Mesenchymal stem cell (in vitro differentiated cells and primary cell): ENCODE data around the gene LBX2.
"Not testable (repeated sequence)": the region's sequence is repeated elsewhere in the genome, so short reads cannot be mapped to it uniquely, and the experiment has no call there.

ENCODE experiments used
- DNase-seq: peaks from one replicate; pipeline ENCODE4 v3.0.0-alpha.2; 2013
- H2AFZ ChIP-seq: one replicate; pipeline ENCODE4 v1.6.1; 2013; ENCODE audit warnings: low read depth, mild to moderate bottlenecking, control low read depth, inconsistent platforms, low read length, moderate library complexity
- H2AK5ac ChIP-seq: 2 replicates; pipeline ENCODE4 v1.6.1; 2013; ENCODE audit warnings: low read length, moderate library complexity, mild to moderate bottlenecking, inconsistent platforms; ENCODE audit not compliant: severe bottlenecking
- H2BK120ac ChIP-seq: one replicate; pipeline ENCODE4 v1.6.1; 2013; ENCODE audit warnings: low read depth, mild to moderate bottlenecking, inconsistent platforms, low read length, moderate library complexity
- H2BK12ac ChIP-seq, 2 experiments: one replicate each; pipeline ENCODE4 v1.6.1; 2013; ENCODE audit warnings: inconsistent platforms in 2 of 2, low read length in 2 of 2, mild to moderate bottlenecking in 2 of 2, moderate library complexity in 2 of 2, control low read depth in 1 of 2
- H2BK15ac ChIP-seq: one replicate; pipeline ENCODE4 v1.6.1; 2013; ENCODE audit warnings: mild to moderate bottlenecking, low read depth, inconsistent platforms; ENCODE audit not compliant: poor library complexity, severe bottlenecking
- H2BK5ac ChIP-seq: 2 replicates; pipeline ENCODE4 v1.6.1; 2013; ENCODE audit warnings: low read depth, mild to moderate bottlenecking, low read length, control low read depth, inconsistent platforms; ENCODE audit not compliant: poor library complexity, severe bottlenecking
- H3K14ac ChIP-seq, 2 experiments: one replicate each; pipeline ENCODE4 v1.6.1; 2013; ENCODE audit warnings: inconsistent platforms in 2 of 2, low read length in 2 of 2, control low read depth in 1 of 2, mild to moderate bottlenecking in 1 of 2, moderate library complexity in 1 of 2
- H3K18ac ChIP-seq, 2 experiments: one replicate each; pipeline ENCODE4 v1.6.1; 2013; ENCODE audit warnings: inconsistent platforms in 2 of 2, low read length in 2 of 2, control low read depth in 1 of 2, low read depth in 1 of 2, mild to moderate bottlenecking in 1 of 2
- H3K23ac ChIP-seq, 2 experiments: one replicate each; pipeline ENCODE4 v1.6.1; 2013; ENCODE audit warnings: inconsistent platforms in 2 of 2, low read length in 2 of 2, mild to moderate bottlenecking in 2 of 2, moderate library complexity in 2 of 2, control low read depth in 1 of 2
- H3K27ac ChIP-seq: 2 replicates; pipeline ENCODE4 v1.5.1; 2013; ENCODE audit warnings: mild to moderate bottlenecking, moderate library complexity, low read length, control low read depth, inconsistent platforms; ENCODE audit not compliant: poor library complexity, severe bottlenecking
- H3K27me3 ChIP-seq, 2 experiments: 2 replicates each; pipeline versions ENCODE4 v1.6.1 to v1.7.0; 2013; ENCODE audit warnings: low read length in 2 of 2, mild to moderate bottlenecking in 2 of 2, moderate library complexity in 2 of 2, control low read depth in 1 of 2, inconsistent platforms in 1 of 2; ENCODE audit not compliant: control insufficient read depth in 1 of 2, insufficient read depth in 1 of 2
- H3K36me3 ChIP-seq, 2 experiments: 2 replicates each; pipeline versions ENCODE4 v1.6.1 to v1.7.0; 2013; ENCODE audit warnings: low read length in 2 of 2, control low read depth in 1 of 2, inconsistent platforms in 1 of 2, low read depth in 1 of 2, mild to moderate bottlenecking in 1 of 2; ENCODE audit not compliant: insufficient read depth in 2 of 2, control insufficient read depth in 1 of 2
- H3K4ac ChIP-seq, 2 experiments: one replicate each; pipeline ENCODE4 v1.6.1; 2013; ENCODE audit warnings: inconsistent platforms in 2 of 2, low read length in 2 of 2, mild to moderate bottlenecking in 2 of 2, moderate library complexity in 2 of 2, control low read depth in 1 of 2, low read depth in 1 of 2
- H3K4me1 ChIP-seq: 2 replicates; pipeline ENCODE4 v1.6.1; 2013; ENCODE audit warnings: low read depth, low read length, control low read depth; ENCODE audit not compliant: control insufficient read depth, insufficient read depth
- H3K4me2 ChIP-seq: 2 replicates; pipeline ENCODE4 v1.6.1; 2013; ENCODE audit warnings: low read length, mild to moderate bottlenecking, inconsistent platforms; ENCODE audit not compliant: poor library complexity, severe bottlenecking
- H3K4me3 ChIP-seq, 2 experiments: 2 replicates each; pipeline versions ENCODE4 v1.5.1 to v1.7.0; 2013; ENCODE audit warnings: low read length in 2 of 2, mild to moderate bottlenecking in 2 of 2, control low read depth in 1 of 2, low read depth in 1 of 2; ENCODE audit not compliant: insufficient read depth in 1 of 2
- H3K79me1 ChIP-seq: replicated peaks from 2 replicates; pipeline ENCODE4 v1.6.1; 2013; ENCODE audit warnings: mild to moderate bottlenecking, control low read depth, low read length, inconsistent platforms; ENCODE audit not compliant: poor library complexity, severe bottlenecking
- H3K9ac ChIP-seq: 2 replicates; pipeline ENCODE4 v1.7.0; 2013; ENCODE audit warnings: mild to moderate bottlenecking, low read length, moderate library complexity
- H3K9me3 ChIP-seq: 2 replicates; pipeline ENCODE4 v1.7.0; 2013; ENCODE audit warnings: mild to moderate bottlenecking, low read length; ENCODE audit not compliant: control insufficient read depth
- H4K8ac ChIP-seq: one replicate; pipeline ENCODE4 v1.6.1; 2013; ENCODE audit warnings: inconsistent platforms, mild to moderate bottlenecking, low read length, moderate library complexity
- H4K91ac ChIP-seq: one replicate; pipeline ENCODE4 v1.6.1; 2013; ENCODE audit warnings: mild to moderate bottlenecking, low read length, inconsistent platforms
- WGBS: methylation state at CpG from one replicate; pipeline ENCODE4 v1.1.7; 2013; ENCODE audit warnings: mixed read lengths; 5-methylcytosine and 5-hydroxymethylcytosine counted together

The LBX2 gene

DNA sequence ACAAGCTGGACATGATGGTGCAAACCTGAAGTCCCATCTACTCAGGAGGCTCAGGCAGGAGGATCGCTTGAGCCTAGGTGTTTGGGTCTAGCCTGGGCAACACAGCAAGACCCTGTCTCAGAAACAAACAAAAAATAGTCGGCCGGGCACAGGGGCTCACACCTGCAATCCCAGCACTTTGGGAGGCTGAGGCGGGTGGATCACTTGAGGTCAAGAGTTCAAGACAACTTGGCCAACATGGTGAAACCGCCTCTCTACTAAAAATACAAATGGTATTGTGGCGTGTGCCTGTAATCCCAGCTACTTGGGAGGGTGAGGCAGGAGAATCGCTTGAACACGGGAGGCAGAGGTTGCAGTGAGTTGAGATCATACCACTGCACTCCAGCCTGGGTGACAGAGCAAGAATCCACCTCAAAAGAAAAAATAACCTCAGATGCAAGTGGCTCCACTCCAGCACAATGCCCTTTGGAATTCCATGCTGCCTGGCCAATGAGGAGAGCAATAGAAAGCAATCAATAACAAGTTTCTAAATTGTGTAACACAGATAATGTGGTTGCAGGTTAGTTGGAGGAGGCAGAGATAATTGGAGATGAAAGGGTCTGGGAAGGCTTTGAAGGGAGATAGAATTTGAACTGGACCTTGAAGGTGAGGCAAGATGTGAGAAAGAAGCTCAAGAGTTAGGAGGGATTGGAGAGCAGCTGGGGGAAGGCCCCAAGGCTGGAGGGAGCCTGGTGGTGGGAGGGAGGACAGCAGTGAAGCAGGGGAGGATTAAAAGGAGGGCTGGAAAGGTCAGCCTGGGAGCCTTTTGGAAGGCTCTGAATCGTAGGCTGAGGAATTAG, 10.5 kb downstream of the LBX2 start:
- 90% methylated on average over 8 of the region's 9 CpGs for WGBS
- Histone ChIP-seq H3K18ac (no peak overlapping the region), H2AK5ac (no peak overlapping the region), H2BK15ac (no peak overlapping the region), H4K91ac (no peak overlapping the region), H3K9ac (peak overlapping the region; percentile 55), H3K4me1 (no peaks in the 10 kb centered on the region), H4K8ac (no peak overlapping the region), H3K14ac (no peak overlapping the region), H3K9me3 (no peaks in the 10 kb centered on the region), H3K27me3 (no peaks in the 10 kb centered on the region), H2BK120ac (no peak overlapping the region), H3K4me3 (no peak overlapping the region), H3K23ac (no peak overlapping the region), H2BK12ac (no peak overlapping the region), H2BK5ac (no peak overlapping the region), H3K79me1 (peaks cover 15% of the 10 kb centered on the region), H3K27ac (no peak overlapping the region), H3K4ac (no peak overlapping the region), H3K4me2 (no peak overlapping the region), H3K36me3 (peaks cover 50 to 75% of the 10 kb centered on the region in 2 experiments), H2AFZ (no peak overlapping the region)
- DNase-seq, result no peak

DNA sequence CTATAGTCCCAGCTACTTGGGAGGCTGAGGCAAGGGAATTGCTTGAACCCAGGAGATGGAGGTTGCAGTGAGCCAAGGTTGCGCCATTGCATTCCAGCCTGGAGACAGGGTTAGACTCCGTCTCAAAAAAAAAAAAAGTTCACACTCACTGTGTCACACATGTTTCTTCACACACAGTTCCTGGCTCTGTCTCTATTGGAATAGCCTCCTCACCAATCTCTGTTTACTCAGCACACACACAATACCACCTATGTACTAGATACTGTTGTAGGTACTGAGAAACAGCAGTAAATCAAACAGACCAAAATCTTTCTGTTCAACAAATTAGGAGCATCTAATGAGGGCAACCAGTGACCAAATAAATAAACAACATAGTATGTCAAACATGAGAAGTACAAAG, 13.3 kb downstream of the LBX2 start:
- Histone ChIP-seq H4K8ac (no peak overlapping the region), H3K27me3 (no peaks in the 10 kb centered on the region), H2AFZ (no peak overlapping the region), H3K4me3 (no peak overlapping the region), H3K9me3 (no peaks in the 10 kb centered on the region), H2BK5ac (no peak overlapping the region), H2BK12ac (no peak overlapping the region), H3K4me2 (no peak overlapping the region), H3K18ac (no peak overlapping the region), H2BK120ac (no peak overlapping the region), H3K4me1 (peaks cover 12% of the 10 kb centered on the region), H3K27ac (no peak overlapping the region), H3K36me3 (peaks cover 26 to 50% of the 10 kb centered on the region in 2 experiments), H3K23ac (no peak overlapping the region), H3K4ac (no peak overlapping the region), H3K9ac (no peak overlapping the region), H3K79me1 (peaks cover 21% of the 10 kb centered on the region), H3K14ac (no peak overlapping the region), H4K91ac (no peak overlapping the region), H2BK15ac (no peak overlapping the region), H2AK5ac (no peak overlapping the region)
- 100% methylated on average over 2 of the region's 2 CpGs for WGBS
- DNase-seq, result no peak

DNA sequence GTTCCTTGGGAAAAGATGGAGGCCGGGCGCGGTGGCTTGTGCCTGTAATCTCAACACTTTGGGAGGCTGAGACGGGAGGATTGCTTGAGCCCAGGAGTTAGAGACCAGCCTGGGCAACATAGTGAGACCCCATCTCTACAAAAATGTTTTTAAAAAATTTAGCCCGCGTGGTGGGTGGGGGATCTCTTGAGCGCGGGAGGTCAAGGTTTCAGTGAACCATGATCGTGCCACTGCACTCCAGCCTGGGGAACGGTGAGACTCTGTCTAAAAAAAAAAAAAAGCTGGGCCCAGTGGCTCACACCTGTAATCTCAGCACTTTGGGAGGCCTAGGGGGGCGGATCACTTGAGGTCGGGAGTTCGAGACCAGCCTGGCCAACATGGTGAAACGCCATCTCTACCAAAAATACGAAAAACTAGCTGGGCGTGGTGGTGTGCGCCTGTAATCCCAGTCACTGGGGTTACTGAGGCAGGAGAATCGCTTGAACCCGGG, 15.7 kb downstream of the LBX2 start:
- not testable (repeated sequence) for H2AFZ ChIP-seq, H3K27me3 ChIP-seq, H3K14ac ChIP-seq, H2BK120ac ChIP-seq, H3K18ac ChIP-seq, H4K91ac ChIP-seq, H4K8ac ChIP-seq, H3K9me3 ChIP-seq, H3K27ac ChIP-seq, H2BK12ac ChIP-seq, H3K4ac ChIP-seq, H2BK5ac ChIP-seq, H3K23ac ChIP-seq, H2AK5ac ChIP-seq, H2BK15ac ChIP-seq, DNase-seq
- H3K4me2 ChIP-seq, result peak overlapping the region; percentile 98
- peaks cover 18% of the 10 kb centered on the region for H3K4me1 ChIP-seq
- peaks cover 28% of the 10 kb centered on the region for H3K79me1 ChIP-seq
- H3K4me3 ChIP-seq, result peak overlapping the region; percentile 82 to 93
- 89% methylated on average over 19 of the region's 19 CpGs for WGBS
- H3K9ac ChIP-seq, result peak overlapping the region; percentile 94
- peaks cover 14 to 51% of the 10 kb centered on the region in 2 experiments for H3K36me3 ChIP-seq

DNA sequence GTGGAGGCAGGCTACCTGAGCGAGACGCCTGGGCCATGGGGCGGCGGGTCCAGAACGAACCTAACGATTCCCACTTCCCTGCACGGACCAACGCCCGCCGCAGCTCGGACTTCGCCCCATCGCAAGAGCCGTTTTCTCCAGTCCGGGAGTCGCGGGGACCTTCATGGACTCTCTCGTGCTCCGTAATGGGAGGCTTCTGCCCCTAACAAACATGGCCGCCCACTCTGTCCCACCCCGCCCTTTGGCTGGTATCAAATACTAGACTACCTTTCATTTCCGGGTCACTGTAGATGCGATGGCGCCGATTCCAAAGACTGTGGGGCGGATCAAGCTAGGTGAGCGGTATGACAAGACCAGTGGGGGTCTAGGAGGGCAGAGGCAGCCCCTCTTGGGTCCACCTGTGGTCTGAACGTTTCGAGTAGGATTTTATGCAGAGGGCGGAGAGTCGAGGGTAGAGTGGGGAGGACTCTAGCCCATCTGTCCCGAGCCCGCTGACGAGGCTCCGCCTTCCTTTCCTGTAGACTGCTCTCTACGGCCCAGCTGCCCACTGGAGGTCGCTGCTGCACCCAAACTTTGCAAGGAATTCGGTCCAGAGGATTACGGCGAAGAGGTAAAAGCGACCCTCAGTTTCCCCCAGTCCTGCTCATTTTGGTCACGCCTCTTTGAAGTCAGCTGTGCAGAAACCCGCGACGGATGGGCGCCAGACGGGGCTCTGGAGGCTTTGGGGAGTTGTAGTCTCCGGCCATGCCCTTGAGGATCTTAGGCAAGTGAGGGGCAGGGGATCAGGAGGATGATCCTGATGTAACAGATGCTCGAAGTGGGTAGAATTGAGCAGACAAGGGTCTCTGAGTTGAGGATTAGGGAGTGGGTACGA, 16.4 kb downstream of the LBX2 start, which contains the start of the genes CCDC142 and TTC31:
TSS of gene CCDC142 (minus strand) at position 198 of the 874 bp plus-strand sequence. CDS start at position 37, 161 bp downstream.
TSS of gene TTC31 (plus strand) at position 281 of the 874 bp plus-strand sequence. CDS start at position 296, 15 bp downstream.
- Histone ChIP-seq H3K14ac (peak within 1 kb of the TSS in 1 of 2 experiments; percentile 50), H2BK5ac (peak within 1 kb of the TSS; percentile 85), H2BK120ac (no peak within 1 kb of the TSS), H3K36me3 (peaks cover 12 to 45% of the 10 kb centered on the region in 2 experiments), H3K23ac (peak within 1 kb of the TSS in 1 of 2 experiments; percentile 40), H3K18ac (peak within 1 kb of the TSS; percentile 87 to 98), H2BK15ac (peak within 1 kb of the TSS; percentile 45), H3K4ac (peak within 1 kb of the TSS in 1 of 2 experiments; percentile 75), H3K9me3 (no peaks in the 10 kb centered on the region), H3K4me1 (peaks cover 18% of the 10 kb centered on the region), H2BK12ac (no peak within 1 kb of the TSS), H3K27me3 (no peaks in the 10 kb centered on the region), H4K8ac (peak within 1 kb of the TSS; percentile 89), H3K9ac (peak within 1 kb of the TSS; percentile 94), H3K27ac (peak within 1 kb of the TSS; percentile 85), H4K91ac (peak within 1 kb of the TSS; percentile 79), H3K79me1 (peaks cover 28% of the 10 kb centered on the region), H3K4me3 (peak within 1 kb of the TSS; percentile 82 to 93), H3K4me2 (peak within 1 kb of the TSS; percentile 98), H2AFZ (peak within 1 kb of the TSS; percentile 73), H2AK5ac (no peak within 1 kb of the TSS)
- WGBS, result 2% methylated on average over 48 of the region's 50 CpGs
- DNase-seq, result peak; percentile 97
